Stimulated activated CD8-positive, alpha-beta memory T cell treated with anti-CD3 and anti-CD28 coated beads, Interleukin-12 subunit alpha, Interleukin-12 subunit beta, amount 100 ng/mL, for 1 hour (primary cell): ENCODE results near the gene RIN1.
A peak's percentile ranks its signal among the peaks of the same experiment; 100 is the strongest.

Experiments
- DNase-seq: peaks from one replicate; pipeline ENCODE4 v3.0.0-alpha.2; 2020; ENCODE audit warnings: low read depth

The RIN1 gene

DNA sequence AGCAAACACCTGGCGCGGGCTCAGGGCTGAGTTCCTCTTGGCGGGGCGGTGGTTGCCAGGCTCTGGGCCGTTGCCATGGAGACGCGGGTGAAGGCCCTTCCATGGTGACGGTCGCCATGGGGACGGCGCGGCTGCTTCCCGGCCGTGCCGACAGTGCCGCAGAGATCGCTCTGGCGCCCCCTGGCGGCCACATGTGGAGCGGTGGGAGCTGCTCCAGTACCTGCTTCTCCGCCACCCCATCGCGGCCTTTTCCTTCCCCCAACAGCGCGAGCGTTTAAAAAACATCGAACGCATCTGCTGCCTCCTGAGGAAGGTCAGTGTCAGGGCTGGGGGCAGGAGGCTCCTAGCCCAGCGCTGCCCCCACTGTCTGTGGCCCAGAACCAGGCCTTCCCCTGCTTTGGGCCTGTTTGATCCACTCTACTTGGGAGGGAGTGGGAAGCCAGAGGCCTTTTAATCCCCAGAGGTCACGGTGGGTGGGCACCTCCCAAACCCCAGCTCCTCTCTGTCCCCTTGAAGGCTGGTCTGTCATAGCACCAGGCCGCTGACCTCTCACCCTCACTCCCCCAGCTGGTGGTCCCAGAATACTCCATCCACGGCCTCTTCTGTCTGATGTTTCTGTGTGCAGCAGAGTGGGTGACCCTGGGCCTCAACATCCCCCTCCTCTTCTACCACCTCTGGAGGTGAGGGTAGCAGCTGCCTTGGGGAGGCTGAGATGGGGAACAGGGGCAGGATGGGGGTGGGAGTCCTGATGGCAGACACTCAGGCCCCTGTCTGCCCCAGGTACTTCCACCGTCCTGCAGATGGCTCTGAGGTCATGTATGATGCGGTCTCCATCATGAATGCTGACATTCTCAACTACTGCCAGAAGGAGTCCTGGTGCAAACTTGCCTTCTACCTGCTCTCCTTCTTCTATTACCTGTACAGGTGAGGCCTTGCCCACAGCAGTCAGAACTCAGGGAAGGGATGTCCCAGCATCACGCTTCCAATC is 53.5 kb downstream of the RIN1 start:
- peak; percentile 99 for DNase-seq
